EL (cell line): ENCODE results near the gene MTARC2.

Experiments used
- DNase-seq: peaks from one replicate; pipeline ENCODE4 v3.0.0-alpha.2; 2016

The MTARC2 gene

DNA sequence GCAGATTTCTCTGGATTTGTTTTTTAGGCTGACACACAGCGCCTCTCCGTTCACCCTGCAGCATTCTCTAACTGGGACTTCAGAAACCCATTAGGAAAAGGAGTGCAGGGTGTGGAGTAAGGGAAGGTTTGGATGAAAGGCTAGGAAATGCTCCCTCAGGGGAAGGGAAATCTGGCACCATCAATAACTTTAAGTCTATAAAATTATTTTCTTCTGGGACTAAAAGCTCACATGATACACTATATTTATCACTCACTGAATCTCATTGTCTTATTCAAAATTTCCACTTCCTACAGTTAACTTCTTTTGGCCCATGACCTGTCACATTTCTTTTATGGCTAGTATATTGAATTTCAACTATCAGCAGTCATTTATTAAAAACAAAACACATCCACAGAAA lies 85.3 kb downstream of the MTARC2 start:
- no peak for DNase-seq
